HG03460 (cell line): ENCODE data around the gene SPHK1.

Experiments
- ATAC-seq: cut with Tn5 transposase; IDR thresholded peaks from one replicate; pipeline ENCODE4 v1.9.1; 2021; ENCODE audit not compliant: unreplicated experiment

SPHK1 gene

GRCh38 chr17:76405607-76405966 is 21.2 kb downstream of the SPHK1 start:
- no peak for ATAC-seq

DNA sequence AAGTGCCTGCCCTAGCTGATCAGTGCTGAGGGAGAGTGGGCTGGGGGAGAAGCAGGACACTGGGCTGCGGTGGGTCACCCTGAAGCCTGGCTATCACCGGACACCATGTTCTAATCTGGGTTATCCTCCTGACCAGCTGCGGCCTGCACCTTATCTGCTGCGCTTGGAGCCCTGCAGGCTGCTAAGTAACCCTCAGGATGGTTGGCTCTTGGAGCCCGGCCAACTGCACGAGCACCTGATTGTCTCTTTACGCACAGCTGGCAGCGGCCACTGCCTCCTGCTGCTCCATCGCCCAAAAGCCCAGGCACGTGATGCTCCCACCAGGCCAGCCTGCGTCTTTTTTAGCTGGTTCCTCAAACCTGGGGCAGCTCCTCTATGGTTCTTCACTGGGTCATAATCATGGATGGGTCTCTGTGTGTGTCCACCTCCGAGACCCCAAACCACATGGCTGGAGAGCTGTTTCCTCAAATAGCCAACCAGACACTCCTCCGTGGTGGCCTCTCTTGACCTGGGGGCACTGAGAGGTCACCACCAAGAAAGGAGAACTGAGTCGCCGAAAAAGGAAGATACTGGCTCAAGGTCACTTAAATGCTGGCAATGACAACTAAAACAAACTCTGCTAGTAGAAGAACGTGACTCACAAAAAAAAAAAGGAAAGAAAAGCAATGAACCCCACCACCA is 21.7 kb downstream of the SPHK1 start:
- ATAC-seq: no peak

DNA sequence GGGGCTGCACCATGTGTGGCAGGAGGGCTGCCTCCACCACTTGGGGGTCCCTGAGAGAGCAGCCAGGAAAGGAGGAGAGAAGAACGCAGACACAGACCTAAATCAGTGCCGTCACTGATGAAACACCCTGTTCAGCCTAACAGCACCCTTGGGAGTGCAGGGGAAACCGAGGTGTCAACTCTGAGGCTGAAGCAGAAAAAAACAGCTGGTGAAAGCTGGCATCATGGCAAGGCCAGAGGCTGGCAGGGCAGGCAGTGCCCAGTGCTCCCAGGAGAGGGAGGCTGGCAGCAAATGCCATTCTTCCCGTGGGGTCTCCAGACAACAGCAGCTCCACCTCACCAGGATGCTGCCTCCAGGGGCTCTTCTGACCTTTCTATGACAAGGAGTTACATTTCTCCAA is 23.1 kb downstream of the SPHK1 start:
- no peak for ATAC-seq

- no peak for ATAC-seq
Measured at GRCh38 chr17:76408037-76408849, 23.8 kb downstream of the SPHK1 start.

GRCh38 chr17:76410328-76410965 is 26.0 kb downstream of the SPHK1 start:
- no peak for ATAC-seq

DNA sequence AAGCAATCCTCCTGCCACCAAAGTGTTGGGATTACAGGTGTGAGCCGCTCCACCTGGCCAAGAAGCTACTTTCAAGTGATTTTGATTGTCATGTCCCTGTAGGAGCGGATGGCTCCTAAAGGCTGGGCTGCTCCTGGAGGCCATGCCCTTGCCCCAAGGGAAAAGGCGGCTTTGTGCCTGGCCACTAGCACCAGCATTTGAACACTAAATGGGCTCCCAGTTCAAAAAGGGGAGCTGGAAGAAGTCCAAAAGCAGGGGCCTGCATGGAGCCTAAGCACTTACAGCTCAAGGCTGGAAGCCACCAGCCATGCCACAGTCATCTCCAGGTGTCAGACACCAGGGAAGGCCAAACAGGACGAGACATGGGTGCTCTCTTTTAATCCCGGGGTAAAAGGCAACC is 26.8 kb downstream of the SPHK1 start:
- no peak for ATAC-seq

DNA sequence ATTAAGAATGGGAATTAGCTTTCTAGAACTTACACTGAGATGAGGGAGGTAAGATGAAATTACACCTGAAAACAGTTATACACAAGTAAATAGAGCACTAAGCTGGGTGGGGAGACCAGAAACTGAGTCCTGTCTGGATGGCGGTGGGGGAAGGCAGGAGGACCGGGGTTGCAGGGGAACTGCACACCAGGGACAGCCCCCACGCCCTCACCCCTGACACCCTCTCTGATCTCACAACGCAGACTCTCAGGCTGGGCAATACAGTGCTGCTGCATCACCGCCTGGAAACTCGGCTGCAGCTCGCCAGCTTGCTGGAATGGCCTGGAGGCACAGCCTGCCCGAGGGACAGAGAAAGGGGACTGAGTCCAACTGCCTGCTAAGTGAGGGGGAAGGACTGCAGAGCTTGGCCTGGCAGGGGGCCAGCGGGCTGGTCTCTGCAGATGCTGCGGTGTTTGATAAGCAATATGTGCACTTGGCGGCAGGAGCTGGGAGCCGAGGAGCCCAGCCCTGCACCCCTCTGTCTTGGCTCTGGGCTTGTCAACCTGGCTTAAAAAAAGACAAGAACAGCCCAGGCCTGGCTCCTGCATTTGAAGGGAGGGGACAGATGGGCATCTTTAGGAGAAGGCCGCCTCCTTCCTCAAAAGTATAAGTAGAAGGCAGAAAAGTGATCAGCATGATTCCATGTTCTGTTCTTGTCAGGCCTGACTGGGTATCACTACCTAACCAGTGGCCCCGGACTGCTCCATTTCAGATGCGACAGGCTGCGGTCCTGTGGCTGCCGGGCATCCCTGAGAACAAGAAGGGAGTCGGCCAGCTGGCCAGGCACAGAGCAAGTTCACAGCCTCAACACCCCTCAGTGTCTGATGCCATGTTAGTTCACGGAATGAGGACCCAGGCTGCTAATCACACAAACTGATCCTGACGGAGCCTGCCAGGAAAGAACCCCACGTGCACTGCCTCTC is 30.2 kb downstream of the SPHK1 start:
- no peak for ATAC-seq

GRCh38 chr17:76415786-76416185 is 31.4 kb downstream of the SPHK1 start:
- ATAC-seq: no peak

DNA sequence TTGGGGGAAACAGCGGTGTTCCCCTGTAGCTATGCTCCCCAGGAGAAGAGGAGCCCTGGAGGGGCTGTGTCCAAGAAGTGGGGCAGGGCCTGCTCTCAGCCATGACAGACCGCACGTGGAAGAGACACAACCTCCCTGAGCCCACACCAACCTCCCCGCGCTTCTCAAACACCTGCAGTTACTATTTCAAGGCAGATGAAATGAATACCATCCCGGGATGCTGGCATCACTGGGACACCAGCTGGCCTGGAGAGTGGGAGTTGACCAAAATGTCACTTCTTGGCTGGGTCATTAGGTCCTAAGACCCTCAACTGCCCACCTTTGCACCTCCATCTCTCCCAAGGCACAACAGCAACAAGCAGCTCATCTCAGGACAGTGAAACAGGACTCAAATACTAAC is 32.0 kb downstream of the SPHK1 start:
- ATAC-seq: no peak

DNA sequence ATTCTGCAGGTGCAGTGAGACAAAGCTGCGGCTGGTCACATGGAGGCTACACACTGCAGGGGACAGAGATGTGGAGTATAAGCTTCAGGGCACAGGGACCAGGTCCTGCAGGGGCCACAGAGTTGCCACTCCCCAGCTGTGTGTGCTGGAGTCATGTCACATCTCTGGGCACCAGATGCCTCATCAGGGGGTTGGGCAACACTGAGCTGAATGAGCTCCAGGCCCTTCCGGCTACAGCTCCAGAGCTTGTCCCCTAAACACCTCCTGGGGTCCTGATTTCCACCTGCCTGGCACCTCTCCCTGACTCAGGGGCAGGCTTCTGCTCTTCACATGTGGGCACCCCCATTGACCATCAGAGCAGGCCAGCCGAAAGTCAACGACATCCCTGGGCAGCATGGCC is 32.5 kb downstream of the SPHK1 start:
- ATAC-seq: no peak

GRCh38 chr17:76417499-76418143 is 33.2 kb downstream of the SPHK1 start:
- ATAC-seq: no peak

GRCh38 chr17:76419576-76420260 is 35.3 kb downstream of the SPHK1 start:
- no peak for ATAC-seq

GRCh38 chr17:76420356-76421043 is 36.1 kb downstream of the SPHK1 start:
- ATAC-seq: no peak

- no peak for ATAC-seq
Measured at GRCh38 chr17:76421044-76421407, 36.6 kb downstream of the SPHK1 start.

- no peak for ATAC-seq
Measured at GRCh38 chr17:76422406-76422805, 38.0 kb downstream of the SPHK1 start.

GRCh38 chr17:76422860-76423259 is 38.5 kb downstream of the SPHK1 start:
- no peak for ATAC-seq

DNA sequence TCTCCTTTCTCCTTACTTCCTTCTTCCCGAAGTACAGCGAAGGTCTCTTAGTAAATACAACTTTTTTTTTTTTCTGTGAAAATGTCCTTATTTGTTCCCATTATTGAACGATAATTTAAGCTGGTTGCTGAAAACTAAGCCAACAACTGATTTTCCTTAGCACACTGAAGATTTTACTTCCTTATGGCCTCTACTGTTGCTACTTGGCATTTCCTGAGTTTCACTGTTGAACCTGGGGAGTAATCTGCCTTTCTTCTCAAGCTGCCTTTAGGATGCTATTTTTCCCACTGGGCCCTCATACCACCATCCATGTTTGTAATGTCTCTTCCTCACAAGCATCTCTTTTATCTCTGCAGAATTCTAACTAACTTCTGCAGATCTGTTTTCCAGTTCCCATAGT is 42.4 kb downstream of the SPHK1 start:
- no peak for ATAC-seq

- ATAC-seq: no peak
Measured at GRCh38 chr17:76427501-76428231, 43.3 kb downstream of the SPHK1 start.

- no peak for ATAC-seq
Measured at GRCh38 chr17:76428511-76428910, 44.1 kb downstream of the SPHK1 start.
